Sigmoid colon (tissue), 7 donors: ENCODE data around the gene PAXX. TPM values are rescaled to one million over a fixed set of nuclear protein-coding genes. Genes with fewer than 3 reads are reported as not detected.

Experiments
- DNase-seq: peaks from one replicate; pipeline ENCODE4 v3.0.0-alpha.2; 2019
- H3K27ac ChIP-seq, 4 donors: fragments of 200-600 bp; sonication (generic); one replicate each; pipeline ENCODE4 v1.5.1; 2016 to 2019; ENCODE audit warnings: mild to moderate bottlenecking in 1 of 4
- H3K27me3 ChIP-seq, 3 donors: fragments of 200-600 bp; sonication (generic); one replicate each; pipeline ENCODE4 v1.5.1; 2019; ENCODE audit warnings: mild to moderate bottlenecking in 1 of 3
- H3K36me3 ChIP-seq, 4 donors: fragments of 200-600 bp; sonication (generic); one replicate each; pipeline ENCODE4 v1.5.1; 2016 to 2019
- H3K4me1 ChIP-seq, 4 donors: fragments of 200-600 bp; sonication (generic); one replicate each; pipeline ENCODE4 v1.5.1; 2017 to 2019
- H3K4me3 ChIP-seq, 4 donors: fragments of 200-600 bp; sonication (generic); one replicate each; pipeline ENCODE4 v1.5.1; 2017 to 2019; ENCODE audit warnings: mild to moderate bottlenecking in 2 of 4, moderate library complexity in 1 of 4
- H3K9me3 ChIP-seq, 4 donors: fragments of 200-600 bp in 3 of 4; sonication (generic) in 3 of 4; one replicate each; pipeline versions ENCODE4 v1.5.1 to v1.6.1; 2013 to 2019
- CTCF ChIP-seq, 4 experiments: fragments of 450-650 bp in 3 of 4; fragments of 200-600 bp in 1 of 4; IDR thresholded peaks; one replicate each; pipeline ENCODE4 v1.5.1; 2016 to 2019; ENCODE audit warnings: antibody characterized with exemption in 4 of 4, mild to moderate bottlenecking in 3 of 4, moderate library complexity in 2 of 4
- EP300 ChIP-seq, 4 donors: sonication (generic); formaldehyde crosslinking; IDR thresholded peaks; one replicate each; pipeline ENCODE4 v1.6.1; 2017; ENCODE audit warnings: antibody characterized with exemption in 4 of 4
- POLR2A ChIP-seq, 2 donors: fragments of 450-650 bp; IDR thresholded peaks; one replicate each; pipeline ENCODE4 v1.6.1; 2016; ENCODE audit warnings: antibody characterized with exemption in 2 of 2, mild to moderate bottlenecking in 2 of 2, moderate library complexity in 2 of 2
- POLR2AphosphoS5 ChIP-seq, 4 donors: sonication (generic); formaldehyde crosslinking; IDR thresholded peaks; one replicate each; pipeline ENCODE4 v1.6.1; 2017; ENCODE audit warnings: antibody characterized with exemption in 4 of 4
- WGBS, 2 donors: extraction: QIAGEN DNeasy Blood & Tissue Kit; methylation state at CpG; one replicate each; pipeline ENCODE4 v1.1.7; 2013; 5-methylcytosine and 5-hydroxymethylcytosine counted together
- intact Hi-C: fragments of 100-400 bp; cut with DNase I; formaldehyde crosslinking; loops from one replicate; pipeline ENCODE4 v1.15.1; 2023
- polyA plus RNA-seq, 3 donors: library from polyadenylated mRNA; stranded (reverse); fragments of 200-250 nt; gene quantifications; one replicate each; pipeline ENCODE4 v1.2.3, GENCODE V29; 2013
- total RNA-seq, 4 donors: library from RNA; depleted of rRNA; stranded (reverse); fragments of >200 nt; gene quantifications; one replicate each; pipeline ENCODE4 v1.1.0, GENCODE V29; 2016
- donor health status: healthy with polysubstance abuse.
- donor health status: Bipolar disorder and iron deficiency.
- donor health status: healthy.

PAXX gene
- total and polyA plus RNA-seq, 7 donors, result 28.0 to 80.9 (median 36.3) TPM

DNA sequence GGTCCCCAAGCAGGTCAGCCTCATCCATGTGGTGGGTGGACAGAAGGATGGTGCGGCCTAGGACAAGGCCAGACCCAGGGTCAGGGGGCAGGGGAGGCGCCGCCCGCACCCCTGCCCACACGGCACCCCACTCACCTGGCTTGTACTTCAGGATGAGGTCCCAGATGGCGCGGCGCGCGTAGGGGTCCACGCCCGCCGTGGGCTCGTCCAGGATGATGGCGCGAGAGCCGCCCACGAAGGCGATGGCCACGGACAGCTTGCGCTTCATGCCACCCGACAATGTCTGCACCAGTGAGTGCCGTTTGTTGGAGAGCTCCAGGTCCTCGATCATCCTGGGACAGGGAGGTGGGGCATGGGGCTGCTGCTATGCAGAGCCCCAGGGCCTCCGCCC lies 23.3 kb downstream of the PAXX start:
- Histone ChIP-seq H3K4me1 (no peaks in the 10 kb centered on the region), H3K27me3 (no peaks in the 10 kb centered on the region), H3K36me3 (peaks cover 0 to 68% (median 20%) of the 10 kb centered on the region in 4 donors), H3K27ac (no peak overlapping the region), H3K9me3 (no peaks in the 10 kb centered on the region), H3K4me3 (no peak overlapping the region)
- intact Hi-C loops, result no loop called here
- 98 to 99% methylated on average over 25 of the region's 25 CpGs for WGBS, 2 donors
- TF ChIP-seq EP300 (IDR thresholded peaks at IDR 0.05), result no peak
- TF ChIP-seq POLR2A (IDR thresholded peaks at IDR 0.05), result no peak
- TF ChIP-seq CTCF (IDR thresholded peaks at IDR 0.05), result no peak
- TF ChIP-seq POLR2AphosphoS5 (IDR thresholded peaks at IDR 0.05), result no peak
- DNase-seq, result no peak

DNA sequence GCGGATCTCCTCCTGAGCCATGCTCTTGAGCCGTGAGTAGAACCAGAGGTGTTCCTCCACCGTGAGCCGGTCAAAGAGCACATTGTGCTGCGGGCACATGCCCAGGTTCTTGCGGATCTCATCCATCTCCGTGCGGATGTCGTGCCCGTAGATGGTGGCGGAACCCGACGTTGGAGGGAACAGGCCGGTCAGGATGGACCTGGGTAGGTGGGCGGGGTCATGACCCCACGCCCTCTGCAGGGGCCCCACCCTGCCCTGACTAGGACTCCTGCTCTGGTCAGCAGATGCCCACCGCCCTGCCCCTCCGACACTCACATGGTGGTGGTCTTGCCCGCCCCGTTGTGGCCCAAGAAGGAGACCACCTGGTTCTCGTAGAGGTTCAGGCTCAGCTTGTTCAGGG lies 23.8 kb downstream of the PAXX start:
- no peaks in the 10 kb centered on the region for H3K9me3 ChIP-seq
- peaks cover 0 to 67% (median 19%) of the 10 kb centered on the region in 4 donors for H3K36me3 ChIP-seq
- H3K27ac ChIP-seq, result no peak overlapping the region
- H3K4me3 ChIP-seq, result no peak overlapping the region
- WGBS, 2 donors, result 96 to 98% methylated on average over 21 of the region's 21 CpGs
- no peaks in the 10 kb centered on the region for H3K4me1 ChIP-seq
- intact Hi-C loops, result no loop called here
- no peak for DNase-seq
- H3K27me3 ChIP-seq, result no peaks in the 10 kb centered on the region
- TF ChIP-seq POLR2AphosphoS5 (IDR thresholded peaks at IDR 0.05) (no peak), POLR2A (IDR thresholded peaks at IDR 0.05) (no peak), EP300 (IDR thresholded peaks at IDR 0.05) (no peak)

- no peaks in the 10 kb centered on the region for H3K9me3 ChIP-seq
- no peaks in the 10 kb centered on the region for H3K4me1 ChIP-seq
- no peak overlapping the region for H3K27ac ChIP-seq
- 96% methylated on average over 16 of the region's 16 CpGs for WGBS, 2 donors
- DNase-seq, result no peak
- intact Hi-C loops, result no loop called here
- H3K4me3 ChIP-seq, result no peak overlapping the region
- peaks cover 0 to 62% (median 17%) of the 10 kb centered on the region in 4 donors for H3K36me3 ChIP-seq
- TF ChIP-seq POLR2A (IDR thresholded peaks at IDR 0.05) (no peak), POLR2AphosphoS5 (IDR thresholded peaks at IDR 0.05) (no peak)
- no peaks in the 10 kb centered on the region for H3K27me3 ChIP-seq
These were observed 24.2 kb downstream of the PAXX start for GRCh38 chr9:137016436-137016835.

DNA sequence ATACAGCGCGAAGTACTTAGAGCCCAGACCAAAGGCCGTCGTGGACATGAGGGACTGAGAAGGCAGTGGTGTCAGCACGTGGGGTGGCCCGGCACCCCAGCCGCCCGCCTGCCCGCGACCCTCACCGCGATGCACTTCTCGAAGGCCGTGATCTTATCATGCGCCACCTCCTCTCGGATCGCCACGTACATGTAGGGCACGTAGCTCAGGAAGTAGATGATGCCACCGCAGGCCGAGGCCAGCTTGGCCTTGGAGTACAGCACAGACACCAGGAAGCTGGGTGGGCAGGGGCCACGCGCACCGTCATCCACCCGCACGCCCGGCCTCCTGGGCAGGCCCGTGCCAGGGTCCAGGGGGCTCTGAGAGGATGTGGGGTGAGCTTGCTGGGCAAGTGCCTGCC lies 24.8 kb downstream of the PAXX start:
- no peak overlapping the region for H3K4me3 ChIP-seq
- no peaks in the 10 kb centered on the region for H3K27me3 ChIP-seq
- H3K27ac ChIP-seq, result no peak overlapping the region
- intact Hi-C loops, result no loop called here
- peaks cover 0 to 56% (median 14%) of the 10 kb centered on the region in 4 donors for H3K36me3 ChIP-seq
- no peaks in the 10 kb centered on the region for H3K9me3 ChIP-seq
- no peaks in the 10 kb centered on the region for H3K4me1 ChIP-seq
- WGBS, 2 donors, result 98% methylated on average over 28 of the region's 28 CpGs
- no peak for DNase-seq
- no peak for TF ChIP-seq POLR2AphosphoS5 (IDR thresholded peaks at IDR 0.05)
- TF ChIP-seq CTCF (IDR thresholded peaks at IDR 0.05), result no peak
- TF ChIP-seq POLR2A (IDR thresholded peaks at IDR 0.05), result no peak
- TF ChIP-seq EP300 (IDR thresholded peaks at IDR 0.05), result no peak

GRCh38 chr9:137017791-137018497 lies 25.7 kb downstream of the PAXX start:
- no peak overlapping the region for H3K4me3 ChIP-seq
- no peaks in the 10 kb centered on the region for H3K27me3 ChIP-seq
- no peaks in the 10 kb centered on the region for H3K9me3 ChIP-seq
- intact Hi-C loops, result no loop called here
- H3K36me3 ChIP-seq, result peaks cover 0 to 47% (median 7%) of the 10 kb centered on the region in 4 donors
- no peak for TF ChIP-seq EP300 (IDR thresholded peaks at IDR 0.05)
- TF ChIP-seq POLR2A (IDR thresholded peaks at IDR 0.05), result no peak
- TF ChIP-seq POLR2AphosphoS5 (IDR thresholded peaks at IDR 0.05), result no peak
- no peak for TF ChIP-seq CTCF (IDR thresholded peaks at IDR 0.05)
- H3K27ac ChIP-seq, result no peak overlapping the region
- H3K4me1 ChIP-seq, result no peaks in the 10 kb centered on the region
- no peak for DNase-seq
- WGBS, 2 donors, result 94 to 95% methylated on average over 45 of the region's 45 CpGs
